ENCODE measurements around the gene ZSCAN5C.
"Not testable (repeated sequence)": the region's sequence is repeated elsewhere in the genome, so short reads cannot be mapped to it uniquely, and the experiment has no call there.

The ZSCAN5C gene

GRCh38 chr19:56159622-56160271 lies 42.3 kb upstream of the ZSCAN5C start:
- TF ChIP-seq ZFX (IDR thresholded peaks at IDR 0.05; ENCODE audit: borderline replicate concordance) (no peak), CTCF (IDR thresholded peaks at IDR 0.05) (no peak)
- no peak overlapping the region for H3K27ac ChIP-seq

- H3K27ac ChIP-seq, result no peak overlapping the region
- TF ChIP-seq ZFX (IDR thresholded peaks at IDR 0.05; ENCODE audit: borderline replicate concordance), result no peak
Measured at GRCh38 chr19:56161534-56161933, 40.5 kb upstream of the ZSCAN5C start.

GRCh38 chr19:56162258-56162657 lies 39.8 kb upstream of the ZSCAN5C start:
- no peak overlapping the region for H3K27ac ChIP-seq
- no peak for TF ChIP-seq ZFX (IDR thresholded peaks at IDR 0.05; ENCODE audit: borderline replicate concordance)
- no peak for TF ChIP-seq CTCF (IDR thresholded peaks at IDR 0.05)

- H3K27ac ChIP-seq, result no peak overlapping the region
- TF ChIP-seq ZFX (IDR thresholded peaks at IDR 0.05; ENCODE audit: borderline replicate concordance) (no peak), CTCF (IDR thresholded peaks at IDR 0.05) (no peak)
Measured at GRCh38 chr19:56163097-56163496, 39.0 kb upstream of the ZSCAN5C start.

- TF ChIP-seq CTCF (IDR thresholded peaks at IDR 0.05) (no peak), ZFX (IDR thresholded peaks at IDR 0.05; ENCODE audit: borderline replicate concordance) (no peak)
- H3K27ac ChIP-seq, result no peak overlapping the region
Measured at GRCh38 chr19:56167064-56167578, 35.0 kb upstream of the ZSCAN5C start.

- TF ChIP-seq ZFX (IDR thresholded peaks at IDR 0.05; ENCODE audit: borderline replicate concordance) (no peak), CTCF (IDR thresholded peaks at IDR 0.05) (no peak)
- no peak overlapping the region for H3K27ac ChIP-seq
Measured at GRCh38 chr19:56170261-56170660, 31.8 kb upstream of the ZSCAN5C start.

GRCh38 chr19:56174086-56174485 lies 28.0 kb upstream of the ZSCAN5C start:
- no peak overlapping the region for H3K27ac ChIP-seq
- TF ChIP-seq CTCF (IDR thresholded peaks at IDR 0.05) (no peak), ZFX (IDR thresholded peaks at IDR 0.05; ENCODE audit: borderline replicate concordance) (no peak)

GRCh38 chr19:56174550-56174949 lies 27.5 kb upstream of the ZSCAN5C start:
- no peak overlapping the region for H3K27ac ChIP-seq
- TF ChIP-seq CTCF (IDR thresholded peaks at IDR 0.05) (no peak), ZFX (IDR thresholded peaks at IDR 0.05; ENCODE audit: borderline replicate concordance) (no peak)

GRCh38 chr19:56175861-56176307 lies 26.2 kb upstream of the ZSCAN5C start, which contains the start of gene GALP:
Gene GALP (plus strand): TSS chr19:56176008. CDS start chr19:56177109, 1,101 bp downstream.
- H3K27ac ChIP-seq, result not testable (repeated sequence)

GRCh38 chr19:56176310-56176709 lies 25.8 kb upstream of the ZSCAN5C start:
- not testable (repeated sequence) for H3K27ac ChIP-seq
